Tongue (tissue), 2 donors: ENCODE results near the gene PTPRD. TPM values are rescaled to one million over a fixed set of nuclear protein-coding genes. Genes with fewer than 3 reads are reported as not detected.

Source experiments
- DNase-seq: peaks from one replicate; pipeline ENCODE4 v3.0.0-alpha.2; 2015
- total RNA-seq: library from RNA; depleted of rRNA; stranded (reverse); fragments of >200 nt; gene quantifications from one replicate; pipeline ENCODE4 v1.2.3, GENCODE V29; 2014

Gene PTPRD
- total RNA-seq, 1 donor from 2014 or later: 105 TPM

GRCh38 chr9:9862235-9862810 is 750.5 kb downstream of the PTPRD start:
- DNase-seq: no peak

GRCh38 chr9:9855177-9856078 is 757.4 kb downstream of the PTPRD start:
- DNase-seq: no peak

GRCh38 chr9:9847750-9848149 is 765.1 kb downstream of the PTPRD start:
- DNase-seq: no peak

- peak; percentile 11 for DNase-seq
Observed at GRCh38 chr9:9846557-9846956, 766.2 kb downstream of the PTPRD start.

- DNase-seq: no peak
Observed at GRCh38 chr9:9820436-9820835, 792.4 kb downstream of the PTPRD start.

- DNase-seq: no peak
Observed at GRCh38 chr9:9819886-9820285, 792.9 kb downstream of the PTPRD start.

GRCh38 chr9:9817176-9817575 is 795.6 kb downstream of the PTPRD start:
- DNase-seq: no peak

- DNase-seq: no peak
Observed at GRCh38 chr9:9804109-9804508, 808.7 kb downstream of the PTPRD start.

GRCh38 chr9:9799287-9799686 is 813.5 kb downstream of the PTPRD start:
- DNase-seq: no peak

- no peak for DNase-seq
Observed at GRCh38 chr9:9792144-9792857, 820.5 kb downstream of the PTPRD start.

- peak; percentile 43 for DNase-seq
Observed at GRCh38 chr9:9791611-9792010, 821.2 kb downstream of the PTPRD start.

GRCh38 chr9:9790216-9790872 is 822.5 kb downstream of the PTPRD start:
- DNase-seq: peak; percentile 79

- no peak for DNase-seq
Observed at GRCh38 chr9:9783711-9784110, 829.1 kb downstream of the PTPRD start.

- DNase-seq: no peak
Observed at GRCh38 chr9:9783211-9783610, 829.6 kb downstream of the PTPRD start.

- DNase-seq: no peak
Observed at GRCh38 chr9:9778293-9778692, 834.5 kb downstream of the PTPRD start.

- no peak for DNase-seq
Observed at GRCh38 chr9:9774471-9774870, 838.3 kb downstream of the PTPRD start.

GRCh38 chr9:9771314-9771713 is 841.5 kb downstream of the PTPRD start:
- DNase-seq: no peak

- DNase-seq: no peak
Observed at GRCh38 chr9:9764821-9765220, 848.0 kb downstream of the PTPRD start.

- DNase-seq: no peak
Observed at GRCh38 chr9:9754186-9754585, 858.6 kb downstream of the PTPRD start.

GRCh38 chr9:9753266-9753665 is 859.5 kb downstream of the PTPRD start:
- no peak for DNase-seq

- peak; percentile 11 for DNase-seq
Observed at GRCh38 chr9:9752722-9753121, 860.1 kb downstream of the PTPRD start.

- DNase-seq: no peak
Observed at GRCh38 chr9:9751996-9752395, 860.8 kb downstream of the PTPRD start.

GRCh38 chr9:9750719-9751118 is 862.1 kb downstream of the PTPRD start:
- no peak for DNase-seq
